Fibroblast of lung (primary cell): ENCODE results near the gene LIMK2. TPM values are rescaled to one million over a fixed set of nuclear protein-coding genes. Genes with fewer than 3 reads are reported as not detected.

Experiments
- DNase-seq, 2 donors: peaks; one replicate each; pipeline versions ENCODE4 v3.0.0 to v3.0.0-alpha.2; 2010; ENCODE audit warnings: low read depth in 2 of 2
- H2AFZ ChIP-seq: 2 replicates; pipeline ENCODE4 v1.5.1; 2012; ENCODE audit warnings: low read length, control low read depth, inconsistent platforms
- H3K27ac ChIP-seq: 2 replicates; pipeline ENCODE4 v1.5.1; 2011; ENCODE audit warnings: low read length, control low read depth; ENCODE audit not compliant: insufficient read depth
- H3K27me3 ChIP-seq: 2 replicates; pipeline ENCODE4 v1.5.1; 2011; ENCODE audit warnings: mild to moderate bottlenecking, low read length; ENCODE audit not compliant: control insufficient read depth, insufficient read depth
- H3K36me3 ChIP-seq: 2 replicates; pipeline ENCODE4 v1.5.1; 2011; ENCODE audit warnings: low read length; ENCODE audit not compliant: control insufficient read depth, insufficient read depth
- H3K4me1 ChIP-seq: 2 replicates; pipeline ENCODE4 v1.5.1; 2011; ENCODE audit warnings: low read length; ENCODE audit not compliant: control insufficient read depth, insufficient read depth; ENCODE audit errors: extremely low read depth
- H3K4me2 ChIP-seq: 2 replicates; pipeline ENCODE4 v1.5.1; 2011; ENCODE audit warnings: low read length, control low read depth; ENCODE audit not compliant: insufficient read depth; ENCODE audit errors: extremely low read depth
- H3K4me3 ChIP-seq, 4 experiments: fragments of 200-600 bp in 1 of 4; sonication (generic) in 1 of 4; replicated peaks in 1 of 4; 2 replicates each; pipeline ENCODE4 v1.5.1; 2011 to 2016; ENCODE audit warnings: low read length in 4 of 4, low read depth in 3 of 4, mild to moderate bottlenecking in 3 of 4, control low read depth in 2 of 4, inconsistent platforms in 1 of 4, mixed read lengths in 1 of 4; ENCODE audit not compliant: insufficient read depth in 1 of 4; ENCODE audit errors: control extremely low read depth in 1 of 4
- H3K79me2 ChIP-seq: 2 replicates; pipeline ENCODE4 v1.5.1; 2012; ENCODE audit warnings: mild to moderate bottlenecking, low read length, inconsistent platforms; ENCODE audit not compliant: control insufficient read depth, insufficient read depth
- H3K9ac ChIP-seq: 2 replicates; pipeline ENCODE4 v1.5.1; 2011; ENCODE audit warnings: mild to moderate bottlenecking, low read length, control low read depth; ENCODE audit not compliant: insufficient read depth
- H3K9me3 ChIP-seq: 2 replicates; pipeline ENCODE4 v1.5.1; 2012; ENCODE audit warnings: low read depth, low read length; ENCODE audit not compliant: control insufficient read depth, insufficient read depth
- H4K20me1 ChIP-seq: 2 replicates; pipeline ENCODE4 v1.5.1; 2011; ENCODE audit warnings: low read length; ENCODE audit not compliant: control insufficient read depth, insufficient read depth; ENCODE audit errors: extremely low read depth
- EZH2 ChIP-seq: IDR thresholded peaks from 2 replicates; pipeline ENCODE4 v1.5.1; 2012; ENCODE audit warnings: low read length, control low read depth, mild to moderate bottlenecking; ENCODE audit errors: missing control alignments
- polyA plus RNA-seq, 2 donors: library from polyadenylated mRNA; depleted of rRNA in 1 of 2; stranded (reverse) in 1 of 2; unstranded in 1 of 2; fragments of >200 nt; gene quantifications; 2 replicates each; pipeline ENCODE4 v1.2.1, GENCODE V29; 2011 to 2012; ENCODE audit warnings: missing spikeins in 1 of 2
- total RNA-seq: library from RNA; depleted of rRNA; stranded (reverse); fragments of >200 nt; gene quantifications from 2 replicates; pipeline ENCODE4 v1.2.1, GENCODE V29; 2014
- TF ChIP-seq, protein P1 (sequence below), 2 donors: IDR thresholded peaks in 1 of 2; conservative IDR thresholded peaks in 1 of 2; 1 replicate in 1 of 2; 2 replicates in 1 of 2; pipeline ENCODE4 v1.5.1; 2011 to 2012; ENCODE audit warnings: low read length in 2 of 2, control low read depth in 1 of 2, inconsistent platforms in 1 of 2, low read depth in 1 of 2, mild to moderate bottlenecking in 1 of 2

The LIMK2 gene
- total and polyA plus RNA-seq, 2 donors (not counting 1 experiment from before 2014, with no cell fraction given): 3.4 to 20.0 TPM

- Histone ChIP-seq H2AFZ (no peak overlapping the region), H4K20me1 (no peaks in the 10 kb centered on the region), H3K27ac (no peak overlapping the region), H3K4me3 (no peak overlapping the region), H3K9me3 (no peaks in the 10 kb centered on the region), H3K27me3 (no peaks in the 10 kb centered on the region), H3K9ac (no peak overlapping the region), H3K36me3 (peaks cover 3% of the 10 kb centered on the region), H3K4me1 (no peaks in the 10 kb centered on the region), H3K79me2 (no peaks in the 10 kb centered on the region), H3K4me2 (no peak overlapping the region)
- no peak for DNase-seq
- TF ChIP-seq EZH2: no peak
- TF ChIP-seq, protein P1, sequence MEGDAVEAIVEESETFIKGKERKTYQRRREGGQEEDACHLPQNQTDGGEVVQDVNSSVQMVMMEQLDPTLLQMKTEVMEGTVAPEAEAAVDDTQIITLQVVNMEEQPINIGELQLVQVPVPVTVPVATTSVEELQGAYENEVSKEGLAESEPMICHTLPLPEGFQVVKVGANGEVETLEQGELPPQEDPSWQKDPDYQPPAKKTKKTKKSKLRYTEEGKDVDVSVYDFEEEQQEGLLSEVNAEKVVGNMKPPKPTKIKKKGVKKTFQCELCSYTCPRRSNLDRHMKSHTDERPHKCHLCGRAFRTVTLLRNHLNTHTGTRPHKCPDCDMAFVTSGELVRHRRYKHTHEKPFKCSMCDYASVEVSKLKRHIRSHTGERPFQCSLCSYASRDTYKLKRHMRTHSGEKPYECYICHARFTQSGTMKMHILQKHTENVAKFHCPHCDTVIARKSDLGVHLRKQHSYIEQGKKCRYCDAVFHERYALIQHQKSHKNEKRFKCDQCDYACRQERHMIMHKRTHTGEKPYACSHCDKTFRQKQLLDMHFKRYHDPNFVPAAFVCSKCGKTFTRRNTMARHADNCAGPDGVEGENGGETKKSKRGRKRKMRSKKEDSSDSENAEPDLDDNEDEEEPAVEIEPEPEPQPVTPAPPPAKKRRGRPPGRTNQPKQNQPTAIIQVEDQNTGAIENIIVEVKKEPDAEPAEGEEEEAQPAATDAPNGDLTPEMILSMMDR (conservative IDR thresholded peaks at IDR 0.05 in 1 of 2, IDR thresholded peaks at IDR 0.05 in 1 of 2; ENCODE audit: low read depth in 1 of 2, low read length in 2 of 2): no peak
Measured at GRCh38 chr22:31281733-31282132, 69.6 kb downstream of the LIMK2 start.

DNA sequence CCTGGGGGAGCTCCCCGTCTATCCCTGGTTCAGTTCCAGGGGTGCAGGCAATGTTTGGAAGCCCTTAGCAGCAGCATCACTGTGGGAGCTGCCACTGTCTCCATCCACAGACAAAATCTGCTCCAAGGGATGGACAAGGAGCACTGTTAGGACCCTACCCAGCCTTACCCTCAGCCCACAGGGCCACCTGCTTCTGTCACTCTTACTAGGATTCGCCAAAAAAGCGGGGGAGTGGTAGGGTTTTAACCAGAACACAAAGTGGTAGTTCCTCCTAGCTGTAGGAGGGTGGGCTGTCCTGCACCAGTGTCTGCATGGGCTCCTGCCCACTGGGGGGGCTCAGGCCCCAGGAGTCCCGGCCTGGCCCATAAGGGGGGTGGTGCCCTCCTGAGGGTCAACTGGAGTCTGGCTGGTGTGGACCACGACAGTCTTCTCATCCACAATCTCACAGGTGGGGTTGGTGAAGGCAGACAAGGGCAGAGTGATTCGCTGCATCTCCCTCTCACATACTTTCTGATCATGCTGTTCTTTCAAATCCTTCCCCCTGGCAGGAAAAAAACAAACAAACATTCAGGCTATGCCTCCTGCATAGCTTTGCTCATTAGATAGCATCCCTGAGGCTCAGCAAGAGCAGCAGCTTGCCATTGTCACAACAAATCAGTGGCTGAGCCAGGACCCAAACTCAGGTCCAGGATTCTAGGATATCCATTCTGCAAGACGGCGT lies 70.8 kb downstream of the LIMK2 start:
- H3K4me2 ChIP-seq: no peak overlapping the region
- H3K36me3 ChIP-seq: peaks cover 5% of the 10 kb centered on the region
- no peaks in the 10 kb centered on the region for H4K20me1 ChIP-seq
- no peaks in the 10 kb centered on the region for H3K4me1 ChIP-seq
- H3K9me3 ChIP-seq: no peaks in the 10 kb centered on the region
- no peak for TF ChIP-seq EZH2
- TF ChIP-seq, protein P1 (conservative IDR thresholded peaks at IDR 0.05 in 1 of 2, IDR thresholded peaks at IDR 0.05 in 1 of 2; ENCODE audit: low read depth in 1 of 2, low read length in 2 of 2): no peak
- no peak overlapping the region for H3K4me3 ChIP-seq
- H3K9ac ChIP-seq: no peak overlapping the region
- no peak overlapping the region for H3K27ac ChIP-seq
- H3K79me2 ChIP-seq: no peaks in the 10 kb centered on the region
- no peaks in the 10 kb centered on the region for H3K27me3 ChIP-seq
- no peak overlapping the region for H2AFZ ChIP-seq
- no peak for DNase-seq

GRCh38 chr22:31284281-31285155 lies 72.4 kb downstream of the LIMK2 start:
- H3K9ac ChIP-seq: no peak overlapping the region

More at GRCh38 chr22:31284281-31285155, 72.4 kb downstream of the LIMK2 start:
- no peaks in the 10 kb centered on the region for H3K27me3 ChIP-seq
- H3K79me2 ChIP-seq: no peaks in the 10 kb centered on the region
- no peak overlapping the region for H3K4me3 ChIP-seq
- peaks cover 11% of the 10 kb centered on the region for H3K36me3 ChIP-seq
- H3K27ac ChIP-seq: no peak overlapping the region
- DNase-seq: no peak
- TF ChIP-seq EZH2: no peak
- TF ChIP-seq, protein P1 (conservative IDR thresholded peaks at IDR 0.05 in 1 of 2, IDR thresholded peaks at IDR 0.05 in 1 of 2; ENCODE audit: low read depth in 1 of 2, low read length in 2 of 2): no peak
- H3K4me1 ChIP-seq: no peaks in the 10 kb centered on the region
- no peaks in the 10 kb centered on the region for H3K9me3 ChIP-seq
- H2AFZ ChIP-seq: no peak overlapping the region
- H4K20me1 ChIP-seq: no peaks in the 10 kb centered on the region
- H3K4me2 ChIP-seq: no peak overlapping the region
